HEK293T (cell line): ENCODE data around the gene UBASH3A.

Experiments used
- BHLHE40 ChIP-seq: fragments of 450-650 bp; IDR thresholded peaks from 2 replicates; pipeline ENCODE4 v1.6.1; 2016; ENCODE audit warnings: mild to moderate bottlenecking, moderate library complexity, borderline replicate concordance
- ELF4 ChIP-seq: fragments of 450-650 bp; IDR thresholded peaks from 2 replicates; pipeline ENCODE4 v1.6.1; 2017; ENCODE audit warnings: antibody characterized with exemption
- FOXA1 ChIP-seq: fragments of 450-650 bp; IDR thresholded peaks from 2 replicates; pipeline ENCODE4 v1.6.1; 2016; ENCODE audit warnings: mild to moderate bottlenecking
- FOXK2 ChIP-seq: fragments of 450-650 bp; IDR thresholded peaks from 2 replicates; pipeline ENCODE4 v1.6.1; 2016; ENCODE audit warnings: mild to moderate bottlenecking
- FOXM1 ChIP-seq: fragments of 450-650 bp; IDR thresholded peaks from 2 replicates; pipeline ENCODE4 v1.6.1; 2017; ENCODE audit warnings: mild to moderate bottlenecking, borderline replicate concordance
- HDGF ChIP-seq: fragments of 450-650 bp; IDR thresholded peaks from 2 replicates; pipeline ENCODE4 v1.6.1; 2017; ENCODE audit warnings: antibody characterized with exemption, borderline replicate concordance
- L3MBTL2 ChIP-seq: fragments of 450-650 bp; conservative IDR thresholded peaks from 2 replicates; pipeline ENCODE4 v1.6.1; 2016; ENCODE audit warnings: mild to moderate bottlenecking
- NFRKB ChIP-seq: fragments of 450-650 bp; IDR thresholded peaks from 2 replicates; pipeline ENCODE4 v1.6.1; 2016; ENCODE audit warnings: mild to moderate bottlenecking, moderate library complexity
- SP1 ChIP-seq: fragments of 450-650 bp; IDR thresholded peaks from 2 replicates; pipeline ENCODE4 v1.6.1; 2017
- SUZ12 ChIP-seq: fragments of 450-650 bp; IDR thresholded peaks from 2 replicates; pipeline ENCODE4 v1.6.1; 2016; ENCODE audit warnings: mild to moderate bottlenecking
- TARDBP ChIP-seq: fragments of 450-650 bp; IDR thresholded peaks from 2 replicates; pipeline ENCODE4 v1.6.1; 2016
- TF ChIP-seq, protein P1 (sequence below): fragments of 450-650 bp; IDR thresholded peaks from 2 replicates; pipeline ENCODE4 v1.6.1; 2016

DNA sequence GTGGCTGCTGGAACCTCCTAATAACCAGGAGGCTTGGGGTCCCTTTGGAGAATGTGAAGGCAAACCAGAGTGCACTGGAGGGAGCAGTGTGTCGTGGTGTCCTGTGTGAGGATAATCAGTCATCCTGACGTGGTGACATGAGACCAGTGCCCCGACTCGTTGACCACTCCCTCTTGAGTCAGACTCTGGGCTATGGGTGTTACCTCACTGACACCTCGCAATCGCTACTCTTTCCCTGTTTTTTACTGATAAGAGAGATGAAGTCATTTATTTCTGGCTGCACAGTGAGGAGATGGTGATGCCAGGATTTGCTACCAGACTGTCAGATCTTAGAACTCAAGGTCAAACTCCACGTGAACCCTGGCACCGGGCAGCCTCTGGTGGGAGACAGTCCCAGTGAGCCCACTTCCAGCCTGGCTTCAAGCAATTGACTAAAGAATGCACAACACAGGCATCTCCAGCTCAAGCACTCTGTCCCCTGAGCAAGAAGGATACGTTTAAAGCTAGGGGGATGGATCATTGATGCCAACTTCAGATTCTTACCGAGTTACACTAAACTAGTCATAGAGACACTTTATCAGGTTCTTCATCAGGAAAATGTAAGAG lies 30.3 kb downstream of the UBASH3A start:
- TF ChIP-seq TARDBP (no peak), L3MBTL2 (no peak), FOXA1 (no peak), BHLHE40 (no peak), HDGF (no peak), NFRKB (no peak), FOXK2 (no peak), FOXM1 (no peak), SUZ12 (no peak), SP1 (no peak), ELF4 (no peak)
- TF ChIP-seq, protein P1, sequence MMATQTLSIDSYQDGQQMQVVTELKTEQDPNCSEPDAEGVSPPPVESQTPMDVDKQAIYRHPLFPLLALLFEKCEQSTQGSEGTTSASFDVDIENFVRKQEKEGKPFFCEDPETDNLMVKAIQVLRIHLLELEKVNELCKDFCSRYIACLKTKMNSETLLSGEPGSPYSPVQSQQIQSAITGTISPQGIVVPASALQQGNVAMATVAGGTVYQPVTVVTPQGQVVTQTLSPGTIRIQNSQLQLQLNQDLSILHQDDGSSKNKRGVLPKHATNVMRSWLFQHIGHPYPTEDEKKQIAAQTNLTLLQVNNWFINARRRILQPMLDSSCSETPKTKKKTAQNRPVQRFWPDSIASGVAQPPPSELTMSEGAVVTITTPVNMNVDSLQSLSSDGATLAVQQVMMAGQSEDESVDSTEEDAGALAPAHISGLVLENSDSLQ, result no peak
